DOHH2 (cell line): ENCODE data around the gene TEX19.

Source experiments
- CTCF ChIP-seq: fragments of 200-600 bp; sonication (generic); IDR thresholded peaks from one replicate; pipeline ENCODE4 v1.5.1; 2014; ENCODE audit warnings: antibody characterized with exemption, mild to moderate bottlenecking, low read depth, low read length; ENCODE audit not compliant: poor library complexity, severe bottlenecking
- EZH2phosphoT487 ChIP-seq: fragments of 200-600 bp; sonication (generic); IDR thresholded peaks from 2 replicates; pipeline ENCODE4 v1.6.1; 2017; ENCODE audit warnings: borderline replicate concordance, mild to moderate bottlenecking, antibody characterized with exemption, low read length, moderate library complexity, mixed read lengths

DNA sequence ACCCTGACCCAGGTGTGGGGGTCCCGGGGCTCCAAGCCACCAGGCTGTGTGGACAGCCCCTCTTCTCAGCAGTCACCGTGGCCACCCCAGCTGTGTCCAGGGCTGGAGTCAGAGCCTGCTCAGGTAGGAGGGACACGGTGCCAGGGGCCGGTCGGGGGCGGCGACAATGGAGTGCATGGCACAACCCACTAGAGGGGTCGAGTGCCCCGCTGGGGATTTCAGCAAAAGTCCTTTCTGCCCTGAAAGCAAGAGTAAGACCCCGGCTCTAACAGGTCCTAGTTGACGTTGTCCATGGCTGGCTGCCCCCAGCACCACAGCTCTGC, 23.8 kb downstream of the TEX19 start:
- TF ChIP-seq CTCF (no peak), EZH2phosphoT487 (no peak)
